Suprapubic skin (tissue), 4 donors: ENCODE results near the gene CALHM1.
"Not testable (repeated sequence)": the region's sequence is repeated elsewhere in the genome, so short reads cannot be mapped to it uniquely, and the experiment has no call there.

Experiments
- CTCF ChIP-seq, 2 donors: fragments of 200-600 bp in 1 of 2; fragments of 450-650 bp in 1 of 2; sonication (generic) in 1 of 2; IDR thresholded peaks; one replicate each; pipeline ENCODE4 v1.5.1; 2016 to 2019; ENCODE audit warnings: antibody characterized with exemption in 2 of 2, mild to moderate bottlenecking in 1 of 2, moderate library complexity in 1 of 2
- EP300 ChIP-seq: sonication (generic); formaldehyde crosslinking; IDR thresholded peaks from one replicate; pipeline ENCODE4 v1.6.1; 2017; ENCODE audit warnings: antibody characterized with exemption
- POLR2AphosphoS5 ChIP-seq, 3 donors: sonication (generic); formaldehyde crosslinking; IDR thresholded peaks; one replicate each; pipeline ENCODE4 v1.6.1; 2017; ENCODE audit warnings: antibody characterized with exemption in 3 of 3

DNA sequence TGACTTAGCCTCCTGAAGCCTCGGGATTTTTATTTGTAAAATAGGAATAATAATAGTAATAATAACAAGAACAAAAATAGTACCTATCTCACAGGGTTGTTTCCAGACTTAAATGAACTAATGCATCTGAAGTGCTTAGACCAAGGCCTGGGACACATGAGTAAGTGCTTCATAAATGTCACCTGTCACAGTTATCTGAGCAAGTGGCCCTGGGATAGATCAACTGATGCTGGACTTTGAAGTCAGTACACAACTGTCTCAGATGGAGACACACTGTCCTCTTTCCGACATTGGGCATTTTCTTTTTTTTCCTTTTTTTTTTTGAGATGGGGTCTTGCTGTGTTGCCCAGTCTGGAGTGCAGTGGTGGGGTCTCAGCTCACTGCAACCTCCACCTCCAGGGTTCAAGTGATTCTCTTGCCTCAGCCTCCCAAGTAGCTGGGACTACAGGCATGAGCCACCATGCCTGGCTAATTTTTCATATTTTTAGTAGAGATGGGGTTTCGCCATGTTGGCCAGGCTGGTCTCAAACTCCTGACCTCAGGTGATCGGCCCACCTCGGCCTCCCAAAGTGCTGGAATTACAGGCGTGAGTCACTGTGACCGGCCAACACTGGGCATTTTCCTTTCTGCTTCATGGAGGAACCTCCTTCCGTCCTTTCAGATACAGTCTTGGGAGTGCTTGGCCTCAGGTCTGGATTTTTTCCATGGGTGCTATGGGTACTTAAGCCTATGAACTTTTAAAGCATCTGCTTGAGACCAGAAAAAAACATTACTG, 28.1 kb upstream of the CALHM1 start:
- TF ChIP-seq EP300; CTCF (IDR thresholded peaks at IDR 0.05); POLR2AphosphoS5 (IDR thresholded peaks at IDR 0.05): not testable (repeated sequence)
